Heart left ventricle (tissue), 13 donors: ENCODE measurements around the gene NFIX.

Experiments used
- POLR2A ChIP-seq, 2 donors: fragments of 450-650 bp; IDR thresholded peaks; one replicate each; pipeline ENCODE4 v1.6.1; 2017; ENCODE audit warnings: antibody characterized with exemption in 2 of 2, mild to moderate bottlenecking in 2 of 2, moderate library complexity in 2 of 2
- TF ChIP-seq, protein P1 (sequence below), 12 donors: fragments of 200-600 bp; sonication (generic) in 4 of 12; IDR thresholded peaks; one replicate each; pipeline versions ENCODE4 v1.5.0 to v1.8.0; 2018 to 2022; ENCODE audit warnings: antibody characterized with exemption in 12 of 12, mild to moderate bottlenecking in 5 of 12
- donor health status: ischemic (EF 13 %, LVEDD 7.1; RV severe dilation, severe dysfunction).
- donor health status: DM: no; HTN: yes; CAD: no.
- donor health status: DM: no; HTN: no; CAD: no.
- donor health status: ischemic (EF 25% LVEDD 6.9; RV normal size, moderate dysfunction).
- donor health status: ischemic (EF 25% LVEDD 5.7; RV mildly dilated, moderate dysfunction).
- donor health status: ischemic (EF 35%, LVEDD 5.7; RV mildly dilated, moderate dysfunction).
- donor health status: nonischemic (EF 11% LVEDD 7.7; RV severe dilation, severe dysfunction).
- donor health status: DM: yes; HTN: yes; CAD: no.
- donor health status: PGD.
- donor health status: ischemic (EF 29% LVEDD 5.4; RV normal size, mild dysfunction).
- donor health status: nonischemic (EF 23%, LVEDD 6.1; RV moderate dilation, normal function).

DNA sequence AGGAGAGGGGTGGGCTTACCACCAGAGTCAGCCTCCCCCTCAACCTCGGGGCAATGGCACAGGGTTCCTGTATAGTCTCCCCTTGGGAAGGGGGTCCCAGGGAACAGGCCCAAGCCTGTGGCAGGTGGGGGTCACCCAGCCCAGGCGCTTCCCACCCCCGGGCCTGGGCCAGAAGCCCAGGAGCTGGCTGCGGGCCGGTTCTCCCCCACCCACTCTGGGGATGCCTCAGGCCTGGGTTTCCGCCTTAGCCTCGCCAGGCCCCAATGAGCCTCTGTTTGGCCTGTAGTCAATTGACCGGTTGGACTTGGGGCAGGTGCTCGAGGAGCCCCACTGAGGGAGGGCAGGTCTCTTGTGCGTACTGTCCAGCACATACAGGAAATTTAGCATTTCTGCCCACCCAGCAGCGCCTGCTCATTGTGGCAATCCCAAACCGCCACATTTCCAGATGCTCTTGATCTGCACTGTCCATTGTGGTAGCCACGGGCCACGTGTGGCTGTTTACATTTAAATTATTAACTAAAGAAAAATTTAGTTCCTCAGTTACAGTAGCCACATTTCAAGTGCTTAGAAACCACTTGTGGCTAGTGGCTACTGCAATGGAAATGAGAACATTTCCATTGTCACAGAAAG is 97.4 kb downstream of the NFIX start:
- TF ChIP-seq, protein P1, sequence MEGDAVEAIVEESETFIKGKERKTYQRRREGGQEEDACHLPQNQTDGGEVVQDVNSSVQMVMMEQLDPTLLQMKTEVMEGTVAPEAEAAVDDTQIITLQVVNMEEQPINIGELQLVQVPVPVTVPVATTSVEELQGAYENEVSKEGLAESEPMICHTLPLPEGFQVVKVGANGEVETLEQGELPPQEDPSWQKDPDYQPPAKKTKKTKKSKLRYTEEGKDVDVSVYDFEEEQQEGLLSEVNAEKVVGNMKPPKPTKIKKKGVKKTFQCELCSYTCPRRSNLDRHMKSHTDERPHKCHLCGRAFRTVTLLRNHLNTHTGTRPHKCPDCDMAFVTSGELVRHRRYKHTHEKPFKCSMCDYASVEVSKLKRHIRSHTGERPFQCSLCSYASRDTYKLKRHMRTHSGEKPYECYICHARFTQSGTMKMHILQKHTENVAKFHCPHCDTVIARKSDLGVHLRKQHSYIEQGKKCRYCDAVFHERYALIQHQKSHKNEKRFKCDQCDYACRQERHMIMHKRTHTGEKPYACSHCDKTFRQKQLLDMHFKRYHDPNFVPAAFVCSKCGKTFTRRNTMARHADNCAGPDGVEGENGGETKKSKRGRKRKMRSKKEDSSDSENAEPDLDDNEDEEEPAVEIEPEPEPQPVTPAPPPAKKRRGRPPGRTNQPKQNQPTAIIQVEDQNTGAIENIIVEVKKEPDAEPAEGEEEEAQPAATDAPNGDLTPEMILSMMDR (IDR thresholded peaks at IDR 0.05) = no peak
- no peak for TF ChIP-seq POLR2A (IDR thresholded peaks at IDR 0.05)
